IgD-negative memory B cell (primary cell): ENCODE results near the gene HAO2. TPM values are rescaled to one million over a fixed set of nuclear protein-coding genes. Genes with fewer than 3 reads are reported as not detected.

Source experiments
- H3K27ac Mint-ChIP-seq, 3 donors: one replicate each; pipeline ENCODE4 v1.8.0; 2020 to 2022; ENCODE audit warnings: mild to moderate bottlenecking in 3 of 3, mixed read lengths in 3 of 3, moderate library complexity in 1 of 3
- H3K27me3 Mint-ChIP-seq: one replicate; pipeline ENCODE4 v1.8.0; 2021; ENCODE audit warnings: mixed read lengths
- H3K36me3 Mint-ChIP-seq: one replicate; pipeline ENCODE4 v1.8.0; 2020; ENCODE audit warnings: mild to moderate bottlenecking, mixed read lengths
- H3K4me1 Mint-ChIP-seq, 3 donors: one replicate each; pipeline ENCODE4 v1.8.0; 2020 to 2022; ENCODE audit warnings: mixed read lengths in 3 of 3, mild to moderate bottlenecking in 1 of 3
- H3K4me3 Mint-ChIP-seq, 4 donors: one replicate each; pipeline ENCODE4 v1.8.0; 2020 to 2022; ENCODE audit warnings: mild to moderate bottlenecking in 4 of 4, mixed read lengths in 4 of 4, moderate library complexity in 3 of 4
- H3K9me3 Mint-ChIP-seq, 3 donors: one replicate each; pipeline ENCODE4 v1.8.0; 2020 to 2021; ENCODE audit warnings: mixed read lengths in 3 of 3, mild to moderate bottlenecking in 1 of 3
- polyA plus RNA-seq: library from polyadenylated mRNA; unstranded; fragments of 300-500 nt; fragmentation: Illumina TruSeq; gene quantifications from one replicate; pipeline ENCODE4 v1.2.3, GENCODE V29; 2021

The HAO2 gene
- polyA plus RNA-seq, 1 donor from 2014 or later: not detected

DNA sequence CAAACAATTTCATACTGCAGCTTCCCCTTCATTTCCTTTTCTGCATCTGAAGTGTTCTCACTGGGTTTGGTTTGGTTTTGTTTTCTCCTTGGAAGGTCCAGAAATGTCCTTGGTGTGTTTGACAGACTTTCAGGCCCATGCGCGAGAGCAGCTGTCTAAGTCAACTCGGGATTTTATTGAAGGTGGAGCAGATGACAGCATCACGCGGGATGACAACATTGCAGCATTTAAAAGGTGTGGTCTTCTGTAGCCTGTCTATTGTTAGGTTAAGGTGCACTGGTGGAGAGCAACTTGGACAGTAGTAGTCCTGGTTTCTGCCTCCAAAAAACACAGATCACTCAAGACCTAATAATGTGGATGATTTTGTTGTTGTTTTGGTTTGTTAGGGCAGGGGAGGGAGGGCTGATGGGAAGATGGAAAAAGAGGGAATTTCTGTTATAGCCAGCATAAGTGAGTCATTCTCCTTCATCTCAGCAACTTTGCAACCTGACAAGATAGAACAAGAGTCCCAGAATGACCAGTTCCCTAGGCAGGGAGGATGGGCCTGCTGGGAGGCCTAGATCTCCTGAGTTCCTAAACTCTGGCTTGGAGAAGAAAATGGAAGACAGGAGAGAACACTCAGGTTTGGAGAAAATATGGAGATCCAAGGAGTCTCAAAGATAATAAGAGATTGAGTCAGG, 12.5 kb downstream of the HAO2 start:
- no peak overlapping the region for H3K4me3 Mint-ChIP-seq
- H3K27me3 Mint-ChIP-seq: peaks cover 2% of the 10 kb centered on the region
- H3K27ac Mint-ChIP-seq: no peak overlapping the region
- H3K9me3 Mint-ChIP-seq: peaks cover 0 to 4% (median 1%) of the 10 kb centered on the region in 3 donors
- H3K4me1 Mint-ChIP-seq: peaks cover 0 to 2% (median 0%) of the 10 kb centered on the region in 3 donors
- no peaks in the 10 kb centered on the region for H3K36me3 Mint-ChIP-seq

DNA sequence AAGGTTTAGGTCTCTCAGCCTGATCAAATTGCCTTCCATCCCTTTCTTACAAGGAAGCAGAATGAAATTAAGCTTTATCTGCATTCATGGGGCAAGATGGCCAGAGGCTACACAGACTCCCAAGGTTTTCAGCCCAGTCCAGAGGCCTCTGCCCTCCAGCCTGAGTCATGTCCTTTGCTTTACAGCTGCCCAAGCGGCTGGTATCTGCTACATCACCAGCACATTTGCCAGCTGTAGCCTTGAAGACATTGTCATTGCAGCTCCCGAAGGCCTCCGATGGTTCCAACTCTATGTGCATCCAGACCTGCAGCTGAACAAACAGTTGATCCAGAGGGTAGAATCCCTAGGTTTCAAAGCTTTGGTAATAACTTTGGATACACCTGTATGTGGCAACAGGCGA, 16.0 kb downstream of the HAO2 start:
- H3K27me3 Mint-ChIP-seq: peaks cover 3% of the 10 kb centered on the region
- no peak overlapping the region for H3K4me3 Mint-ChIP-seq
- no peaks in the 10 kb centered on the region for H3K36me3 Mint-ChIP-seq
- peaks cover 0 to 1% (median 0%) of the 10 kb centered on the region in 3 donors for H3K9me3 Mint-ChIP-seq
- no peak overlapping the region for H3K27ac Mint-ChIP-seq
- H3K4me1 Mint-ChIP-seq: peaks cover 0 to 2% (median 0%) of the 10 kb centered on the region in 3 donors

DNA sequence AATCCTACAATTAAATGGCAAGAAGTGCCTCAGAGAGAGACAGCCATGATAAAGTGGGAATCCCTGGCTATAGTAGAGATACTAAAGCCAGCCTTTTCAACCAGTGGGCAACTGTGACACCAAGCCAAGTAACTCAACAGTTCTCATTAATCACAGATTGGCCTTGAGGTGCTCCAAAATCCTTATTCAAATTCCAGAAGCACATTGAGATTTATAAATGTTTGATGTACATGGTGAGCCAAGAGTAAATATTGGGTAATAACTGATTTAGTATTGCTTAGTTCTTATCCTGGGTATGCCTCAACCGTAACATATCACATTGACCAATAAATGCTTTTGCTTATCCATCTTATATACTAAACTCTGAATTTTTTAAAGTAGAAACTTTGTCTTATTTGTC, 17.1 kb downstream of the HAO2 start:
- no peaks in the 10 kb centered on the region for H3K36me3 Mint-ChIP-seq
- H3K4me3 Mint-ChIP-seq: no peak overlapping the region
- H3K27ac Mint-ChIP-seq: no peak overlapping the region
- H3K9me3 Mint-ChIP-seq: peaks cover 0 to 1% (median 0%) of the 10 kb centered on the region in 3 donors
- H3K4me1 Mint-ChIP-seq: no peaks in the 10 kb centered on the region
- peaks cover 4% of the 10 kb centered on the region for H3K27me3 Mint-ChIP-seq

DNA sequence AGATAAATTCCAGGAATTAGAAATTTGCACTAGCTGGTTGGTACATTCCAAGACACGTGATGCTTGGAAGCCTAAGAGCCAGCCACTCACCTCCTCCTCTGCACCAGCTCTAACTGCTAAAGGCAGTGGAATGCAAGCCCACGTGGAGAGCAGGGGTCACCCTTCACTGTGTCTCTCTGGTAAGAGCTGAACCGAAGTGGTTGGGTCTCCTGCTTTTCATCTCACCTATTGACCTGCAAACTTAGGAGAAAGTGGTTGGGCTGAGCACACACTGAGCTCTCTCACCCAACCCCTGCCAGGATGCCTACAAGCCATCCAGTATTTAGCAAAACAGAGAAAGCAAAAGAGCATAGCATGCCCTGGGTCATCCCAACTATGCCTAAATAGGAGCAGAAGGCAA, 19.3 kb downstream of the HAO2 start:
- no peaks in the 10 kb centered on the region for H3K36me3 Mint-ChIP-seq
- H3K4me3 Mint-ChIP-seq: no peak overlapping the region
- H3K4me1 Mint-ChIP-seq: no peaks in the 10 kb centered on the region

DNA sequence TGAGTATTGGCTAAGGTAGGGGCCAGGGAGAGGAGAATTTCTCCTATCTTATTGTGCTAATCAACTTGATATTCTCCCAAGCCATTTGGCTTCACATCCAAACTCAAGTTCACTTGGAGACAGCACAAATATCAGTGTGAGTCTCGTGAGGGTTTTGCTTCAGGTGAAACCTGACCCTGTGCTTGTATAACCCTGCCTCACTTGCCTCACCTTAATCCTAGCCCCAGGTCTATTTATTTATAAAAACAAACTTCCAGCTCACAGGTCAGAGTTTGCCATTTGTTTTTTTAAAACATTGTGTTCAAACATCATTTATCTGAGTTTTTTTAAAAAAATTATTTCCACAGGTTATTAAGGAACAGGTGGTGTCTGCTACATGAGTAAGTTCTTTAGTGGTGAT, 19.9 kb downstream of the HAO2 start:
- Mint-ChIP-seq H3K9me3 (no peaks in the 10 kb centered on the region), H3K4me1 (no peaks in the 10 kb centered on the region)

More for the DNA sequence above, 19.3 kb downstream of the HAO2 start:
- Mint-ChIP-seq H3K9me3 (no peaks in the 10 kb centered on the region), H3K27me3 (peaks cover 6% of the 10 kb centered on the region), H3K27ac (no peak overlapping the region)

DNA sequence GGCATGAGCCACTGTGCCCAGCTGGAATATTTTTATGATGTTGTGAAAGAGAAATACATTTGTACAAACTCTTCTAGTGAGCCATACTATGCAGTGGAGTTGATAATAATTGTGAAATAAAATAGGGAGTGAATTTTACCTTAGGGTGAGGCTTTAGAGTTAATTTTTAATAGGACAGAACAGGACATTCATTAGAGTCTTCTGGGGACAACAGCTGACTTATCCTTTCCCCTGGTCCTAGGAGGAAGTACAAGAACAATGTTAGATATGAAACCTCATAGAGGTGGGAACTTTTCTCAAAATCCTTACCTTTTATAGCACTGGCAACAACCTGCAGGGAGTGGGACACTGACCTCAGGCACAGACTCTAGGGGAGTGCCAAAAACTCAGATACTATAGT, 21.9 kb downstream of the HAO2 start:
- peaks cover 4% of the 10 kb centered on the region for H3K27me3 Mint-ChIP-seq

More for the DNA sequence above, 19.9 kb downstream of the HAO2 start:
- no peak overlapping the region for H3K4me3 Mint-ChIP-seq
- no peak overlapping the region for H3K27ac Mint-ChIP-seq
- H3K27me3 Mint-ChIP-seq: peaks cover 4% of the 10 kb centered on the region
- no peaks in the 10 kb centered on the region for H3K36me3 Mint-ChIP-seq

DNA sequence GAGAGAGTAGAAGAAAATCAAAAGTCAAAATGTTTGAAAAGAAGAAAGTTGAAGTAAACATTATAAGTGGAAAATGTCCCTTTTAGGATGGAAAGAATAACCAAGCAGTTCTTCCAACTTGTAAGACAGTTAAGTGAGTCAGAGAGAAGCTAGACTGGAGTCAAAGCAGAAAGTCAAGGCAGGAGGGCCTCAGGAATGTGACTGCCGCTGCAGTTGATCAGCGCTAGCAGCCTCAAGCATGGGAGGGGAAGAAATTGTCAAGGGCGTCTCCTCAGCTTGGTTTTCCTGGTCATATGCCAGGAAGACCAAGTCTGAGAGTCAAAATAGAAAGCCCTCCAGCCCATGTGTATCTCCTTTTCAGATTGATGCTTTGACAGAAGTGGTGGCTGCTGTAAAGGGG, 23.2 kb downstream of the HAO2 start:
- peaks cover 4% of the 10 kb centered on the region for H3K27me3 Mint-ChIP-seq
- no peaks in the 10 kb centered on the region for H3K4me1 Mint-ChIP-seq
- H3K27ac Mint-ChIP-seq: no peak overlapping the region
- H3K4me3 Mint-ChIP-seq: no peak overlapping the region
- H3K9me3 Mint-ChIP-seq: peaks cover 0 to 2% (median 0%) of the 10 kb centered on the region in 3 donors
- H3K36me3 Mint-ChIP-seq: no peaks in the 10 kb centered on the region

More for the DNA sequence above, 21.9 kb downstream of the HAO2 start:
- H3K9me3 Mint-ChIP-seq: peaks cover 0 to 2% (median 0%) of the 10 kb centered on the region in 3 donors
- H3K4me1 Mint-ChIP-seq: no peaks in the 10 kb centered on the region
- no peak overlapping the region for H3K27ac Mint-ChIP-seq
- H3K4me3 Mint-ChIP-seq: no peak overlapping the region
- no peaks in the 10 kb centered on the region for H3K36me3 Mint-ChIP-seq

DNA sequence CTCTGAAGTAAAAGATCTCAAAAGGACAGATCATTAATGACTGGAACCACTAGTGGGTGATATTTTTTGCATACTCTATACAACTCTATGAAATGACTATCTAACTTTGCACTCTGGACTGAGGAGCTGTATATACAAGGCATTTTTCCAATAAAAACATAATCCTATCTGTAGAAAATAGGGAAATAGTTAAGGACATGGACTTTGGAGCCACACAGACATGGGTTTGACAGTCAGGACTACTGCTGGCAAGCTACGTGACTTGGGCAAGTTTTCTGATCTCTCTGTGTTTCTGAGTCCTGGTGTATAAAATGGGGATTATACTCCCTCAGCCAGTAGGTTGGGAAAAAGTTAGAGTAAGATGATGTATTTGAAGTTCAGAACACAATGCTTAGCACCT, 25.5 kb downstream of the HAO2 start:
- Mint-ChIP-seq H3K27me3 (peaks cover 3% of the 10 kb centered on the region), H3K36me3 (no peaks in the 10 kb centered on the region), H3K9me3 (peaks cover 0 to 2% (median 0%) of the 10 kb centered on the region in 3 donors), H3K27ac (no peak overlapping the region), H3K4me1 (no peaks in the 10 kb centered on the region), H3K4me3 (no peak overlapping the region)

DNA sequence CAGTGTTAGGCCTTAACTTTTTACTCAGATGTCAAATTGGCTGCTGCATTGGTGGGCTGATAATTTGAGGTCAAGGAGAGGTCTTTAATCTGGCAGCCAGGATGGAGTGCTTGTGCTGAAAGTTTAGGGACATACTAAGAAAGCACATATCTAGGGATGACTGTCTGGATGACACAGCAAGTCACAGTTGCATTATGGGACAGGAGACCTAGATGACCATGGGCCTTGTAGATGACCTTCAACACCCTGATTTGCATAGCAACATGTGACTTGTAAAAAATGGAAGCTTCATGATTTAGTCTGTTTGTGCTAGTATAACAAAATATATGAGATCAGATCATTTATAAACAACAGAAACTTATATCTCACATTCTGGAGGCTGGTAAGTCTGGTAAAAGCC, 28.4 kb downstream of the HAO2 start:
- H3K27ac Mint-ChIP-seq: no peak overlapping the region
- peaks cover 0 to 2% (median 0%) of the 10 kb centered on the region in 3 donors for H3K9me3 Mint-ChIP-seq
- H3K36me3 Mint-ChIP-seq: no peaks in the 10 kb centered on the region
- H3K27me3 Mint-ChIP-seq: no peaks in the 10 kb centered on the region
- H3K4me3 Mint-ChIP-seq: no peak overlapping the region
- no peaks in the 10 kb centered on the region for H3K4me1 Mint-ChIP-seq

DNA sequence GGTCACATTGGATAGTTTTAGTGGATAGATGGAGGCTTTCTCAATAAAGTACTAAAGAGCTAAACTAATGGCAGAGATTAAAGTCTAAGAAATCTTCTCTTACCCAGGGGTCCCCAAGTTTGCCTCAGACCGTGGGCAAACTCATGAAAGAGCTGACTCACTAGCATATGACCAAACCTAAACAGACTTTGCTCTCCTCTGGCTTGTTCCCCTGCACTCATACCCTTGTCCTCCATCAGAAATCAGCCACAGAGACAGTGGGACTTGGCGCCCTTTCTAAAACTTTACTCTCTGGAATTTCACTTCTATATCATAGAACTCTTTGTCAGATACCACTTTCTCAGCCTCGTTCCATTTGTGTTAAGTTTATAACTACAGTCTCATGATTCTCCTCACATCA, 29.4 kb downstream of the HAO2 start:
- H3K27me3 Mint-ChIP-seq: no peaks in the 10 kb centered on the region
- peaks cover 0 to 2% (median 0%) of the 10 kb centered on the region in 3 donors for H3K9me3 Mint-ChIP-seq
- H3K4me1 Mint-ChIP-seq: no peaks in the 10 kb centered on the region
- no peak overlapping the region for H3K27ac Mint-ChIP-seq
- no peak overlapping the region for H3K4me3 Mint-ChIP-seq
- H3K36me3 Mint-ChIP-seq: no peaks in the 10 kb centered on the region

DNA sequence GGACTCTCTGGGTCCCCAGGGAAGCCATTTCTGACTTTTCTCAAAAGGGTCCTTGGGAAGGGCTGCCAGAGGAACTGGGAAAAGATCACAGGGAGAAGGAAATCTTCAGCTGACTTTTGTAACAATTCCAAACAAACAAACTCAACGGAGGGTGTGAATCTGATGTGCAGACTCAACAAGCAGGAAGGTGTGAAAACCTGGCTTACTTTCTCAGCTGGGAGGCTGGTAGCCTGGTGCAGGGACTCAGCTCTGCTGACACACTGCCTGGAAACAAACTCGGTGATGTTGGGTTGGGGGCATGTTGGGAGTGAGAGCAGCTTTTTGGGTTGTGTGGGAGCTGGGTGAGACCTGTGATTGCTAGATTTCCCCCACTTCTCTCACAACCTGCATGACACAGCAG, 36.2 kb downstream of the HAO2 start:
- Mint-ChIP-seq H3K27ac (no peak overlapping the region), H3K9me3 (peaks cover 3 to 20% (median 4%) of the 10 kb centered on the region in 3 donors), H3K4me1 (no peaks in the 10 kb centered on the region), H3K4me3 (no peak overlapping the region), H3K36me3 (no peaks in the 10 kb centered on the region), H3K27me3 (peaks cover 3% of the 10 kb centered on the region)

DNA sequence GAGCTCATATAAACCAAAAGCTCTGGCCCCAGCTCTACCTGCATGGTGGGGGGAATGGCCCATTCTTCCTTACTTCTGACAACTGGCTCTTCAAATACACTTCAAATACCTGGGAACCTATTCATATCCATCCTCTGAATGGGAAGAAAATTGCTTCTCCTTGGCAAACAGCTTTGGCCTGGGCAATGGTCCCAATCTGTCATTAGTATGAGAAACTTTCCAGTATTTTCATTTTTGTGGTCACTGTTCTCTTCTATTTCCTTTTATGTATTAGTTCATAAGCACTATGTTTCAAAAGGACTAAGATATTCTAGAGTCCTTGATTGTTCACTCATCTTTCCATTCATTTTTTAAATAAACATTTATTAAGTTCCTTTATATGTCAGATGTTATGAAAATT, 41.1 kb downstream of the HAO2 start:
- H3K27me3 Mint-ChIP-seq: peaks cover 3% of the 10 kb centered on the region
- H3K9me3 Mint-ChIP-seq: peaks cover 3 to 20% (median 6%) of the 10 kb centered on the region in 3 donors
- H3K4me1 Mint-ChIP-seq: peaks cover 0 to 3% (median 0%) of the 10 kb centered on the region in 3 donors
- H3K4me3 Mint-ChIP-seq: no peak overlapping the region
- H3K36me3 Mint-ChIP-seq: peaks cover 3% of the 10 kb centered on the region
- H3K27ac Mint-ChIP-seq: no peak overlapping the region

DNA sequence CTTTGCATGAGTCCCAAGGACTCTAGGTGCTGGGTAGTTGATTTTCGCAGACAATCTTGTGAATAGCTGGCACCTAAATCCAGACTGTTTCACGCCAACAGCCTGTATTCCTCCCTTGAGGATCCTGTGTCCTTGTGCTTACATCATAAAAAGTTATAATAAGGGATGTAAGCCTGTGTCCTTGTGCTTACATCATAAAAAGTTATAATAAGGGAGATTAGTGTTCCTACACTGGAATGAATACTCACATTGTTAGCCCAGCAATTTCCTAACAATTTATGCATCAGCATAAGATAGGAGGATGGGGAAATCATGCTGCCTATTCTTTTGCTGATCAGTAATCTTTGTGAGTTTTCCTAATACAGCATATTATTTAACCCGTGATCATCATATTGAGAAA, 42.4 kb downstream of the HAO2 start:
- Mint-ChIP-seq H3K27me3 (peaks cover 3% of the 10 kb centered on the region), H3K36me3 (peaks cover 3% of the 10 kb centered on the region), H3K4me1 (peaks cover 0 to 3% (median 0%) of the 10 kb centered on the region in 3 donors)

DNA sequence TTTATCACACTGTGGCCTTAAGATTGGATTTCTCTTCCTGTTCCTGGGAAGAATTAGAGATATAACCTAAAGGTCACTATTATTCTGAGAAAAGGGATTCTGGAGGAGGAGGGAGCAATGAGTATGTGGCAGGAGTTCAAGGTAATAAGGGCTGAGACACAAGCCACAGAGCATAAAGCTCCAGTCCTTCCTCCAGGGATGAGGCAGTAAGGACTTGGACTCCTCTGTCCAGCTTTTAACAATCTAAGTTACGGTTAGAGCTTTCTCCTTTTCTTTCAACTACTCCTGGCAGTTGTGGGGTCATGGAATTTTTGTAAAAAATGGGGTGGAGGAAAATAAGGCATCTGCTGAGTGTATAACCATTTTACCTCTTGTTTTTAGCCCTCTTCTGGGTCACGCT, 46.4 kb downstream of the HAO2 start, which contains the start of gene HSD3B2:
TSS of gene HSD3B2 (plus strand) at position 201 of the 400 bp plus-strand sequence. CDS start 270 bp downstream, outside the sequence.
- H3K36me3 Mint-ChIP-seq: peaks cover 3% of the 10 kb centered on the region
- H3K4me3 Mint-ChIP-seq: no peak within 1 kb of the TSS
- H3K9me3 Mint-ChIP-seq: peaks cover 0 to 3% (median 2%) of the 10 kb centered on the region in 3 donors
- no peak within 1 kb of the TSS for H3K27ac Mint-ChIP-seq
- no peaks in the 10 kb centered on the region for H3K27me3 Mint-ChIP-seq
- peaks cover 0 to 3% (median 0%) of the 10 kb centered on the region in 3 donors for H3K4me1 Mint-ChIP-seq

More for the DNA sequence above, 42.4 kb downstream of the HAO2 start:
- H3K4me3 Mint-ChIP-seq: no peak overlapping the region
- peaks cover 3 to 14% (median 6%) of the 10 kb centered on the region in 3 donors for H3K9me3 Mint-ChIP-seq
- no peak overlapping the region for H3K27ac Mint-ChIP-seq

DNA sequence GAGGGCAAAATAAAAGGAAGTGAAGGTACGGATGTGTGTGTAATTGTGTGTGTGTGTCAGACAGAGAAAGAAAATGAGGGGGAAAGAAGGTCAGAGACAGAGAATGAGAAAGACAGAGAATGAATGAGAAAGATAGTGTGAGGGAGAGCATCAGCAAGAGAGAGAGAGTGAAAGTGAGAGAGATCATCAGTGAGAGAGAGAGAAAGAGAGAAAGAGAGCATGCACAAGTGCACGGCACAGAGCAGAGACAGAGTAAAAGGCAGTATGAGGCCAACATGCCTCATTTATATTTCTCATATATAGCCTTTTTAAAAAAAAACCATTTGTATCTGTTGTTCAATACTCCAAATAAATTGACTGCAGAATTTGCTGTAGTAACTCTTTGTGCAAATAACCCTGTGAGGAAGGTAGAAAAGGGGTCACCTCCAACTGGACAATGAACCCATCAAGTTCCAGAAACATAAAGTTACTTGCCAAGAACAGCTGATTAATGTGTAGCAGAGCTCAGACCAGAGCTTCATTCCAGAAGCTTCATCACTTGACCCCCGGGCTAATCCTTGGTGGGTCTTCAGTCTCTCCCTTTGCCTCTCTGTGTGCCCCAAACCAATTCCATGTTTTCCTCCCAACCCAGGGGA, 47.5 kb downstream of the HAO2 start:
- no peaks in the 10 kb centered on the region for H3K36me3 Mint-ChIP-seq
- H3K4me1 Mint-ChIP-seq: peaks cover 0 to 3% (median 0%) of the 10 kb centered on the region in 3 donors
- no peaks in the 10 kb centered on the region for H3K27me3 Mint-ChIP-seq
- no peak overlapping the region for H3K4me3 Mint-ChIP-seq
- H3K9me3 Mint-ChIP-seq: peaks cover 0 to 2% (median 0%) of the 10 kb centered on the region in 3 donors
- no peak overlapping the region for H3K27ac Mint-ChIP-seq
